ENCODE results near the gene PRR5. TPM values are rescaled to one million over a fixed set of nuclear protein-coding genes. Genes with fewer than 3 reads are reported as not detected.

PRR5 gene
- total RNA-seq, 4 donors from 2014 or later: 4.2 to 9.8 (median 7.1) TPM

GRCh38 chr22:44719586-44720368 is 17.8 kb downstream of the PRR5 start:
- no peak for TF ChIP-seq POLR2A (IDR thresholded peaks at IDR 0.05)
- no peak for TF ChIP-seq CTCF (IDR thresholded peaks at IDR 0.05)
- no peak for TF ChIP-seq POLR2AphosphoS5 (IDR thresholded peaks at IDR 0.05)
- TF ChIP-seq EP300 (IDR thresholded peaks at IDR 0.05): no peak
- Histone ChIP-seq H3K9me3 (no peaks in the 10 kb centered on the region), H3K27me3 (no peaks in the 10 kb centered on the region), H3K4me3 (no peak overlapping the region), H3K27ac (no peak overlapping the region), H3K4me1 (no peaks in the 10 kb centered on the region), H3K36me3 (peaks cover 0 to 2% of the 10 kb centered on the region in 2 donors)
- no peak for ATAC-seq
- 20 to 54% methylated on average over 1 to 8 of the region's 13 CpGs for WGBS, 2 donors (ENCODE audit: low coverage in 1 of 2)

- Histone ChIP-seq H3K4me1 (no peaks in the 10 kb centered on the region), H3K4me3 (no peak overlapping the region), H3K27ac (no peak overlapping the region), H3K36me3 (peaks cover 0 to 9% of the 10 kb centered on the region in 2 donors), H3K27me3 (no peaks in the 10 kb centered on the region), H3K9me3 (no peaks in the 10 kb centered on the region)
- ATAC-seq: no peak
- 94% methylated on average over 5 of the region's 7 CpGs; no CpG with 5 or more reads in 1 of the 2 donors for WGBS, 2 donors (ENCODE audit: low coverage in 1 of 2)
- no peak for TF ChIP-seq POLR2AphosphoS5 (IDR thresholded peaks at IDR 0.05)
- TF ChIP-seq EP300 (IDR thresholded peaks at IDR 0.05): no peak
- TF ChIP-seq CTCF (IDR thresholded peaks at IDR 0.05): no peak
- TF ChIP-seq POLR2A (IDR thresholded peaks at IDR 0.05): no peak
Observed at GRCh38 chr22:44721213-44721612, 19.2 kb downstream of the PRR5 start.

GRCh38 chr22:44722611-44723010 is 20.6 kb downstream of the PRR5 start:
- peaks cover 0 to 9% of the 10 kb centered on the region in 2 donors for H3K36me3 ChIP-seq
- peaks cover 3% of the 10 kb centered on the region for H3K27me3 ChIP-seq
- no peak for ATAC-seq
- no peak overlapping the region for H3K4me3 ChIP-seq
- no peak overlapping the region for H3K27ac ChIP-seq
- H3K9me3 ChIP-seq: no peaks in the 10 kb centered on the region
- 85 to 100% methylated on average over 1 to 2 of the region's 2 CpGs for WGBS, 2 donors (ENCODE audit: low coverage in 1 of 2)
- TF ChIP-seq POLR2A (IDR thresholded peaks at IDR 0.05) (no peak), POLR2AphosphoS5 (IDR thresholded peaks at IDR 0.05) (no peak), EP300 (IDR thresholded peaks at IDR 0.05) (no peak), CTCF (IDR thresholded peaks at IDR 0.05) (no peak)
- H3K4me1 ChIP-seq: no peaks in the 10 kb centered on the region

GRCh38 chr22:44723801-44724200 is 21.8 kb downstream of the PRR5 start:
- TF ChIP-seq POLR2A (IDR thresholded peaks at IDR 0.05) (no peak), POLR2AphosphoS5 (IDR thresholded peaks at IDR 0.05) (no peak), CTCF (IDR thresholded peaks at IDR 0.05) (no peak), EP300 (IDR thresholded peaks at IDR 0.05) (no peak)
- Histone ChIP-seq H3K27ac (no peak overlapping the region), H3K4me1 (peaks cover 0 to 5% (median 0%) of the 10 kb centered on the region in 3 donors), H3K36me3 (peaks cover 0 to 9% of the 10 kb centered on the region in 2 donors), H3K27me3 (peaks cover 3% of the 10 kb centered on the region), H3K4me3 (no peak overlapping the region), H3K9me3 (no peaks in the 10 kb centered on the region)
- no peak for ATAC-seq
- WGBS, 2 donors (ENCODE audit: low coverage in 1 of 2): 89 to 93% methylated on average over 2 of the region's 2 CpGs

- Histone ChIP-seq H3K27ac (no peak overlapping the region), H3K4me1 (peaks cover 0 to 11% (median 2%) of the 10 kb centered on the region in 3 donors), H3K4me3 (no peak overlapping the region), H3K9me3 (no peaks in the 10 kb centered on the region), H3K27me3 (peaks cover 3% of the 10 kb centered on the region), H3K36me3 (peaks cover 0 to 9% of the 10 kb centered on the region in 2 donors)
- ATAC-seq: no peak
- TF ChIP-seq CTCF (IDR thresholded peaks at IDR 0.05): no peak
- no peak for TF ChIP-seq POLR2AphosphoS5 (IDR thresholded peaks at IDR 0.05)
- TF ChIP-seq POLR2A (IDR thresholded peaks at IDR 0.05): no peak
- TF ChIP-seq EP300 (IDR thresholded peaks at IDR 0.05): no peak
- 88% methylated on average over 2 of the region's 6 CpGs; no CpG with 5 or more reads in 1 of the 2 donors for WGBS, 2 donors (ENCODE audit: low coverage in 1 of 2)
Observed at GRCh38 chr22:44724416-44724815, 22.4 kb downstream of the PRR5 start.

Measured in gastroesophageal sphincter (tissue), 4 donors.